ENCODE measurements around the gene RGS5.

DNA sequence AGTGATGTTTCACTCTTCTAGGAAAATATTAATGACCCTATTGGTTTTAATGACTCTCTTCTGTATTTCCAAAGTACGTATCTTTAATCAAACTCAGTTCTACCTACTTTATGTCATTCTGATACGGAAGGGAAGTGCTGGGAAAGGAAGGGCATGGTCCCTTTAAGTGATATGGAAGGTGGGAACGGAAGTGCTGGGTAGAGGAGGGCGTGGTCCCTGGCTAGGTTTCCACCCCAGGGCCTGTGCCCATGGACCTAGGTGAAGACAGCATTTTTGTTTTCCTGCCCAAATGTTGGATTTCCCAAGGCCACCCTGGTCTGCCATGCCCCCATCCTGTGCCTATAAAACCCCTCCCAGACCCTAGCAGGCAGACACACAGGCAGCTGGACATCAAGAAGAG lies 109.5 kb downstream of the RGS5 start:
- TF ChIP-seq, protein P1, sequence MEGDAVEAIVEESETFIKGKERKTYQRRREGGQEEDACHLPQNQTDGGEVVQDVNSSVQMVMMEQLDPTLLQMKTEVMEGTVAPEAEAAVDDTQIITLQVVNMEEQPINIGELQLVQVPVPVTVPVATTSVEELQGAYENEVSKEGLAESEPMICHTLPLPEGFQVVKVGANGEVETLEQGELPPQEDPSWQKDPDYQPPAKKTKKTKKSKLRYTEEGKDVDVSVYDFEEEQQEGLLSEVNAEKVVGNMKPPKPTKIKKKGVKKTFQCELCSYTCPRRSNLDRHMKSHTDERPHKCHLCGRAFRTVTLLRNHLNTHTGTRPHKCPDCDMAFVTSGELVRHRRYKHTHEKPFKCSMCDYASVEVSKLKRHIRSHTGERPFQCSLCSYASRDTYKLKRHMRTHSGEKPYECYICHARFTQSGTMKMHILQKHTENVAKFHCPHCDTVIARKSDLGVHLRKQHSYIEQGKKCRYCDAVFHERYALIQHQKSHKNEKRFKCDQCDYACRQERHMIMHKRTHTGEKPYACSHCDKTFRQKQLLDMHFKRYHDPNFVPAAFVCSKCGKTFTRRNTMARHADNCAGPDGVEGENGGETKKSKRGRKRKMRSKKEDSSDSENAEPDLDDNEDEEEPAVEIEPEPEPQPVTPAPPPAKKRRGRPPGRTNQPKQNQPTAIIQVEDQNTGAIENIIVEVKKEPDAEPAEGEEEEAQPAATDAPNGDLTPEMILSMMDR (IDR thresholded peaks at IDR 0.05), result no peak
- no peak for TF ChIP-seq POLR2AphosphoS5 (IDR thresholded peaks at IDR 0.05)
- no peak for TF ChIP-seq POLR2A (IDR thresholded peaks at IDR 0.05)
